ENCODE results near the gene GUF1. TPM values are rescaled to one million over a fixed set of nuclear protein-coding genes. Genes with fewer than 3 reads are reported as not detected.

Gene GUF1
- total RNA-seq, 1 experiment from 2014 or later = 30.5 TPM

DNA sequence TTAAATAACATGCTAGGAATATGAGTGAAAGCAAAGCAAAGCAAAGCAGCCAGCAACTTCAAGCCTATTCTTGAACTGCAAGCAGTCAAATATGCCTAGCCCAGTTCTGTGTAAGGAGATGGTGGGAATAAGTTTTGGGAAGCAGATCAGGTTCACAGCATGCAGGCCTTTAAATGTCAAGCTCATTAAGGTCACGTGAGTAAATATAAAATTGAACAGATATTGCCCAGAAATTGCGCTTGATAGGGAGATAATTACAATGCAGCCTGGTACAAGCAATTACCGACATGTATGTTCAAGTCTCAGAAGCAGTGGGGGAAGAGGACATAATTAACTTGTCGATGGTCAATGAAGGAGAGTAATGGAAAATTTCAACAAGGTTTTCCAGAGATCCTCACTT lies 42.2 kb downstream of the GUF1 start:
- Histone ChIP-seq H3K9me3 (ENCODE audit: control insufficient read depth in 1 of 2, insufficient read depth in 1 of 2, low read depth in 1 of 2, low read length in 2 of 2) (no peaks in the 10 kb centered on the region), H3K4me2 (ENCODE audit: low read length) (no peak overlapping the region), H3K36me3 (ENCODE audit: control insufficient read depth in 1 of 2, insufficient read depth in 2 of 2, low read length in 2 of 2) (no peaks in the 10 kb centered on the region), H3K27ac (ENCODE audit: low read depth, low read length) (no peak overlapping the region), H3K9me2 (ENCODE audit: insufficient read depth) (no peaks in the 10 kb centered on the region), H3K27me3 (ENCODE audit: insufficient read depth, low read length) (no peaks in the 10 kb centered on the region), H4K20me1 (ENCODE audit: insufficient read depth) (no peaks in the 10 kb centered on the region), H3K9ac (ENCODE audit: low read length) (no peak overlapping the region), H3K4me1 (ENCODE audit: control insufficient read depth in 1 of 2, insufficient read depth in 2 of 2, low read length in 2 of 2) (peaks cover 0 to 6% of the 10 kb centered on the region in 2 experiments; a peak in 2 of 4 replicates), H2AFZ (ENCODE audit: low read depth, low read length, poor library complexity, severe bottlenecking) (no peak overlapping the region), H3K79me2 (ENCODE audit: insufficient read depth, low read length) (peaks cover 93% of the 10 kb centered on the region), H3K4me3 (replicated peaks in 1 of 2; ENCODE audit: low read depth in 1 of 2, low read length in 2 of 2) (no peak overlapping the region)
- ChIA-PET CTCF (no interaction called here), RAD21 (ENCODE audit: low non-redundant PET in 1 of 2, low total read pairs in 2 of 2, uncharacterized antibody in 2 of 2, unreplicated experiment in 2 of 2) (no interaction called here), POLR2A (no interaction called here)
- no TSS peak for BruUV-seq (replicated peaks)
- TF ChIP-seq JUND (IDR thresholded peaks at IDR 0.05) = no peak
- TF ChIP-seq, protein P1, sequence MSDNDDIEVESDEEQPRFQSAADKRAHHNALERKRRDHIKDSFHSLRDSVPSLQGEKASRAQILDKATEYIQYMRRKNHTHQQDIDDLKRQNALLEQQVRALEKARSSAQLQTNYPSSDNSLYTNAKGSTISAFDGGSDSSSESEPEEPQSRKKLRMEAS (IDR thresholded peaks at IDR 0.05) = no peak
- TF ChIP-seq POLR2AphosphoS5 (IDR thresholded peaks at IDR 0.05; ENCODE audit: low read depth, low read length) = no peak
- TF ChIP-seq CBX3 (IDR thresholded peaks at IDR 0.05; ENCODE audit: low read depth) = no peak
- no peak for TF ChIP-seq RAD21 (IDR thresholded peaks at IDR 0.05; ENCODE audit: low read depth)
- no peak for TF ChIP-seq ELF1 (IDR thresholded peaks at IDR 0.05; ENCODE audit: borderline replicate concordance, low read depth)
- no peak for TF ChIP-seq REST (IDR thresholded peaks at IDR 0.05; ENCODE audit: low read depth)
- no peak for TF ChIP-seq POLR2A (IDR thresholded peaks at IDR 0.05; ENCODE audit: borderline replicate concordance, extremely low read depth, insufficient read depth, insufficient read length)
- no peak for TF ChIP-seq TCF7L2 (IDR thresholded peaks at IDR 0.05; ENCODE audit: borderline replicate concordance, extremely low read depth, insufficient read depth, insufficient read length)
- TF ChIP-seq EZH2 (IDR thresholded peaks at IDR 0.05) = no peak
- TF ChIP-seq ATF3 (IDR thresholded peaks at IDR 0.05) = no peak
- no peak for TF ChIP-seq CEBPB (IDR thresholded peaks at IDR 0.05; ENCODE audit: low read depth)
- TF ChIP-seq SRF (IDR thresholded peaks at IDR 0.05; ENCODE audit: low read depth) = no peak
- no peak for DNase-seq (ENCODE audit: low read depth, low spot score)
- ATAC-seq = no peak
- intact Hi-C loops (cut with micrococcal nuclease) = no loop called here

Data from HCT116 (cell line).